Measurements from ENCODE around the gene LRRC75A.
"Not testable (repeated sequence)": the region's sequence is repeated elsewhere in the genome, so short reads cannot be mapped to it uniquely, and the experiment has no call there.

Gene LRRC75A, protein sequence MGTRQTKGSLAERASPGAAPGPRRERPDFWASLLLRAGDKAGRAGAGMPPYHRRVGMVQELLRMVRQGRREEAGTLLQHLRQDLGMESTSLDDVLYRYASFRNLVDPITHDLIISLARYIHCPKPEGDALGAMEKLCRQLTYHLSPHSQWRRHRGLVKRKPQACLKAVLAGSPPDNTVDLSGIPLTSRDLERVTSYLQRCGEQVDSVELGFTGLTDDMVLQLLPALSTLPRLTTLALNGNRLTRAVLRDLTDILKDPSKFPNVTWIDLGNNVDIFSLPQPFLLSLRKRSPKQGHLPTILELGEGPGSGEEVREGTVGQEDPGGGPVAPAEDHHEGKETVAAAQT

DNA sequence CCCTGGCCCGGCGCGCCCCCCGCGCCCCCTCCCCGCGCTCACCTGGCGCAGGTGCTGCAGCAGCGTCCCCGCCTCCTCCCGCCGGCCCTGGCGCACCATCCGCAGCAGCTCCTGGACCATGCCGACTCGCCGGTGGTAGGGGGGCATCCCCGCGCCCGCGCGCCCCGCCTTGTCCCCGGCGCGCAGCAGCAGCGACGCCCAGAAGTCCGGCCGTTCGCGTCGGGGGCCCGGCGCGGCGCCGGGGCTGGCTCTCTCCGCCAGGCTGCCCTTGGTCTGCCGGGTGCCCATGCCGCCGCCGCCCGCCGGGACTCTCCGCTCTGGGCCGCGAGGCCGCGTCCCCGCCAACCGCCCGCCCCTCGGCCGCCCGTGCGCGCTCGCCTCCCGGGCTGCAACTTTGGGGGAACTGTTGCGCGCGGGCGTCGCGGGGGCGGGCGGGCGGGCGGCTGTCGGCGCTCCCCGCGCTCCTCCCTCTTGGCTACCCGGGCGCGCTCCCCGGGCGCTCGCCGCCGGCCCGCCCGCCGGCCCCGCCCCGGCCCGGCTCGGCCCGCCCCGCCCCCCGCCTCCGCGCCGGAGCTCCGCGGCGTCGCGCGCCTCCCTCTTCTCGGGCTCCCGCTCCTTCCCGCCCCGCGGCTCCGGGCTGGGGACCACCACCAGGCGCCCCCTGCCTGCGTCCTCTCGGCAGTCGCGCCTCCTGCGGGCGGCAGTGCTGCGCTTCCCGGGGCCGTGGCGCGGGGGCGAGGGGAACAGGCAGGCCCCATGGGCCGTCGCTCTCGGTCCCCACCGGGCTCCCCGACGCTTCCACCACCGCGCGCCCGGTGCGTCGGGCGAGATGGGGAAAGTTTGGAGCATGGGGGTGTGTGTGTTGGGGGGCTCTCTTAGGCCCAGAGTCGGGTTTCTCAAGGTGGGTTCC lies at the start of gene LRRC75A:
Gene LRRC75A, minus strand, starts transcription at position 491 of the 910 bp plus-strand sequence. Its CDS starts 203 bp downstream, at position 288.
- DNase-seq: no peak

DNA sequence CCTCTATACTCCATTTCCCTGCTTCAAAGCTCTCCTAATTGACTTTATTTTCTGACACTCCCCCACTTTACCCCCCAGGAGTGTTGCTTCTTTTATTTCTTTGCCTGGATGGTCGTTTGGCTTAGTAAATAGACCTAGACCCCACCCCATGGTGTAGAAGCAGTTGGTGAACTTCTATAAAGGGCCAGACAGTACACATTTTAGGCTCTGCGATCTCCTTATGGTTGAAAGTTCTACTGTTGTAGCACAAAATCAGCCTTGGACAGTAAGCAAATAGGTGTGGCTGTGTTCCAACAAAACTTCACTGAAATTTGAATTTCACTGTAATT lies 45.1 kb upstream of the LRRC75A start:
- no peak for DNase-seq

DNA sequence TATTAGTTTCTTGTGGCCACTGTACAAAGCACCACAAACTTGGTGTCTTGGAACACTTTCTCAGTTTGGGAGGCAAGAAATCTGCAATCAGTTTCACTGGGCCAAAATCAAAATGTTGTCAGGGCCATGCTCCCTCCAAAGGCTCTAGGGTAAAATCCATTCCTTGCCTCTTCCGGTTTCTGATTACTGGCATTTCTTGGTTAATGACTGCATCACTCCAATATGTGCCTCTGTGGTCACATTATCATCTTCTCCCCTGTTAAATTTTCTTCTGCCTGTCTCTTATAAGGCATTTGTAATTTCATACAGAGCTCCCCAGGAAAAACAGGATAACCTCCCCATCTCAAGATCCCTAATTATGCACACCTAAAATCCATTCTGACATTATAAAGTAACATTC lies 42.2 kb upstream of the LRRC75A start:
- DNase-seq: no peak

DNA sequence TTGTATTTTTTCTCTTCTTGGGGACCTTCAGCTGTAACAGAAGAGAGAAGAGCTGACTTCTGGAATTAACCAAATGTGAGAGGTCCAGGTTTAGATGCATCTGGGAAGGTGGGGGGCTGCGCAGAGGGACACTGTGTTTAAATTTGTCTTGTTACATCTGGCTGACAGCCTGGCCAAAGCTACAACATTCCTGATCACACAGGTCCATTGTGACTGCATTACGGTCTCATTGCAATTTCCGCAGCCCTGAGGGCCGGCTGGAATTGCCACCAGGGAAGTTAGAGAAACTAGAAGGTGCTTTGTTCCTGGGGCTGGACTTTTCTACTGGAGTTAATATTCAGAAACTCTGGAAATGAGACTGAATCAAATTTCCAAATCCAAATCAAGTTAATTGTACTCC lies 37.9 kb upstream of the LRRC75A start:
- DNase-seq: no peak

DNA sequence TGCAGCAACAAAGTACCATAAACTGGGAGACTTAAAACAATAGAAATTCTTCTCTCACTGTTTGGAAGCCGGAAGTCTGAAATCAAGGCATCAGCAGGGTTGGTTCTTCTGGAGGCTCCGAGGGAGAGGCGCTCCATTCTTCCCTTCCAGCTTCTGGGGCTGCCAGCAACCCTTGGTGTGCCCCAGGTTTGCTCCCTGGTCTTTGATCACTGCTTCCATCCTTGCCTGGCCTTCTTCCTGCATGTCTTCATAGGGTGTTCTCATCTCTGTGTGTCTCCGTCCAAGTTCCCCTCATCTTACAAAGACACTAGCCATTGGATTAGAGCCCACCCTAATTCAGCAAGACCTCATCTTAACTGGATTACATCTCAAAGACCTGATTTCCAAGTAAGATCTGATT lies 35.3 kb upstream of the LRRC75A start:
- DNase-seq: no peak

DNA sequence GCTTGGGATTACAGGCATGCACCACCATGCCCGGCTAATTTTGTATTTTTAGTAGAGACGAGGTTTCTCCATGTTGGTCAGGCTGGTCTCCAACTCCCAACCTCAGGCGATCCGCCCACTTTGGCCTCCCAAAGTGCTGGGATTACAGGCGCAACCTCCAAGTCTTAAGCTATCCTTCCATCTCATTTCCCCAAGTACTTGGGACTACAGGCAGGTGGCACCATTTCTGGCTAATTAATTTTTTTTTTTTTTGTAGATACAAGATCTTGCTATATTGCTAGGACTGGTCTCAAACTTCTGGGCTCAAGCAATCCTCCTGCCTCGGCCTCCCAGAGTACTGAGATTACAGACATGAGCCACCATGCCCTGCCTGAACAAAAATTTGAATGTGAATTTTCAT lies 33.6 kb upstream of the LRRC75A start:
- DNase-seq: not testable (repeated sequence)

DNA sequence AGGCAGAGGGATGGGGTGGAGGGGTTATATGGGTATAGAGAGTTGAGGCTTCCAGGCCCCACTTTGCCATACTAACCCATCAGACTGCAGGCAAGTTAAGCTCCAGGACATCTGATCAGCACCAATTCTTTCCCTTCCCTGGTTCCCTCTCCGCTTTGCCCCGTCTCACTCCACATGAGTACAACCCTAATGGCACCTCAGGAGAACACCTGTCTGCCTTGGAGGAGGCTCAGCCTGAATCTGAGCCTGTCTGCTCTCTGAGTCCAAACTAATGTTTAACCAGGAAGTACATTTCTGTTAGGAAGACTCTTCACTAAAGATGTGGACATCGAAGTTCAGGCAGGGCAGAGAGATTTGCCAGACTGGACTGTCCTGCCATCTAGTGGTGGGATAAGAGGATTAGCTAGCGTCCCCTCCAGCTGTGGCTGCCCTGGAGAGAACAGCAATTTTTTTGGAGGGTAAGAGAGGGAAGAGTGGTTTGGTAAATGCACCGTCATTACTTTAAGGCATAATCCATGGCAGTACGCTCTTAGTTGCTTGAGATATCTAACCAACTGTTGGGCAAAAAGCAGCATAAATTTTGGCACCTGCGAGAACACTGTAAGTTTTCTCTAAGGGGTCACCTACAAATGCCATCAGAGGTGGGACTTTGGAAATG lies 29.2 kb upstream of the LRRC75A start:
- peak; percentile 71 for DNase-seq

DNA sequence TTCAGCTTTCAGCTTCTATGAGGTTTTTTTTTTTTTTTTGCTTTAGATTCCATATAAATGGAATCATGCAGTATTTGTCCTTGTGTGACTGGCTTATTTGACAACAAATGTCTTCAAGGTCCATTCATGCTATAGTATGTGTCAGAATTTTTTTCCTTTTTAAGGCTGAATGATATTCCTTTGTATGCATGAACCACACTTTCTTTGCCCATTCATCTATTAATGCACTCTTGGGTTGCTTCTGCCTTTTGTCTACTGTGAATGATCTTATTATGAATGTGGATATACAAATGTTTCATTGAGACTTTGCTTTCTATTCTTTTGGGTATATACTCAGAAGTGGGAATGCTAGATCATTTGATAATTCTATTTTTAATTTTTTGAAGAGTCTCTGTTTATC lies 27.0 kb upstream of the LRRC75A start:
- DNase-seq: no peak

DNA sequence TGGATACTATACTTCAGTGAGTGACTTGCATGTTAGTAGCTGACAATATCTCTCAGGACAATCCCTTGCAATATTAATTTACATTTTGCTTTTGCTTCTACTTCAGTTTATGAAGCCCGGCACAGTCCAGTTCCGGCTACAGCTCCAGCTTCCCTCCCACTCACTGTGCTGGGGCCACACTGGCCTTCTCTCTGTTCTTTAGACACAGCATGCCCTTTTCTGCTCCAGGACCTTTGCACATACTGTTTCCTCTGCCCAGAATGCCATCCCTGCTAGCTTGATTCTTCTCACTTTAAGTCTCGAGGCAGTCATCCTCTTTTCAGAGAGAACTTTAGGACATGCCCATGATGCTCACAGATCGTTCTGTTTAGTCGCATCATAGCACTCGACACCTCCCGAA lies 25.5 kb upstream of the LRRC75A start:
- DNase-seq: no peak

DNA sequence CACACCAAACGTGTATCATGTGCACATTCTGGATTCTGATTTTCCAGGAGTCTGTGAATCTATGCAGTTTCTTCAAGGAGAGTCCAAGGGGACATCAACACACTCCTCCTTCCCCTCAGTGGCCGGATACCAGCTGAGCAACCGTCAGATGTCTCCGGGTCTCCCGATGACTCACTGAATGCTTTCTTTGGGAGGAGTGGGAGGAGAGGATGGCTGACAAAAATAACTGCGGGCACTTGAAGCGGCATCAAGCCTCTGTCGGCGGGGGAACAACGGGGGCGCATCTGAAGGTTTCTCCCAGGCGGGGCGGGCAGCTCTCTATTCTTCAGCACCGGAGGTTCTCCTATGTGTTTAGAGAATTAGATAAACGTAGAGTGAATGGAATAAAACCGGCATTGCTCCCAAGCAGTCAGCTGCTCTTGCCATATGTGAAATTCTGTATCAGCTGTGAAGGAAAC lies 24.6 kb upstream of the LRRC75A start:
- DNase-seq: no peak

DNA sequence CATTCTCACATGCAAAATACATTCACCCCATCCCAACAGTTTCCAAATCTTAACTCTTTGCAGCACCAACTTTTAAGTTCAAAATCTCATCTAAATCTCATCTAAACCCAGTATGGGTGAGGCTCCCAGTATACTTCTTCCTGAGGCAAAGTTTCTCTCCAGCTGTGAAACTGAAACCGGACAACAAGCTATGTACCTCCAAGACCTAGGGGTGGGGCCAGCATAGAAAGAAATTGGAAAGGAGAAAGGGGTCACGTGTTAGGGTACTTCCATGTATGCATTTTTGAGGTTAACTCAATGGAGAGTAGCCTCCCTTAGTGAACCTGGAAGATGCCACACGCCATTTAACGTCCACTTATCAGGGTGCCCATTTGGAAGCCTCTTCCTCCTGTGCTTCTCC lies 23.9 kb upstream of the LRRC75A start:
- no peak for DNase-seq

DNA sequence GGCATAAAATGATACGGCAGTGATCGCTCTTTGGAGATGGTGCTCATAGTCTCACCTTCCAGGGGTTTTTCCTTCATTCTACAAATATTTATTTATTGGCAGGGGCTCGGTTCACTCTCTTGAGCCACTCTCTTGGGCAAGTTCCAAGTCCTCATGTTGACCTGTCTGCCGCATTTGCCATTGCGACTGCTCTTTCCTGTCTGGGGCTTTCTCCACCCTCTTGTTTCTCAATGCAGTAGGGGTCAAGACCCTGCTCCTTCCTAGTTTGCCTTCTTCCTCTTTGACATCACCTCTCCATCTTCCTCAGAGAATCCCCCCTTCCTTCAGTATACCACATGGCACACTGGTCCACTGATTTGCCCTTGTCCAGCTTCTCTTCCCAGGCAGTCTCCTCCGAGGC lies 21.9 kb upstream of the LRRC75A start:
- DNase-seq: no peak

DNA sequence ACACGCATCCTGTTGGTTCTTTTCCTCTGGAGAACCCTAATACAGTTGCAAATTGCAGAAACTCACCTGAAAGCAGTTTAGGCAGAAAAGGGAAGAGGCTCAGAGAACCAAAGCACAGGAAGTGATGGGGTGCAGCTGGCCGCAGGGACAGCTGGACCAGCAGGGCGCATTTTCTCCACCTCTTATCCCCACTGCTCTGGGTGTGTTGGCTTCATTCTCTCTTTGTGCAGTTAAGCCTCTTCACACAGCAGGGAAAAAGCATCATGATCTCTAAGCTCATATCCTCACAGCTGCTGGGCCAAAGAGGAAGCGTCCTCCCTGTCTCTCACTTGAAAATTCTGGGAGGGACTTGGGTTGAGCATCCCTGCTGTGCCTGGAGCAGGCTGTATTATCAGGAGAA lies 20.0 kb upstream of the LRRC75A start:
- DNase-seq: peak; percentile 67

DNA sequence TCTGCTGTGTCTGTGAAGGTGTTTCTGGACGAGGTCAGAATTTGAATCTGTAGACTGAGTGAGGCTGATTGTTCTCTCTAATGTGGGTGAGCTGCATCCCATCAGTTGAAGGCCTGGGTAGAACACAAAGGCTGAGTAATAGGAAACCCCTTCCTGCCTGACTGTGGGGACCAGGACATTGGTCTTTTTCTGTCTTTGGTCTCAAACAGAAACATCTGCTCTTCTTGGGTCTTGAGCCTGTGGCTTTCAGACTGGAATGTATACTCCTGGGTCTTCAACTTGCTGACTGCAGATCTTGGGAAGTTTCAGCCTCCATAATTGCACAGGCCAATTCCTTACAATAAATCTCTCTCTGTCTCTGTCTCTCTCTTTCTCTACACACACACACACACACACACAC lies 19.6 kb upstream of the LRRC75A start:
- DNase-seq: no peak

DNA sequence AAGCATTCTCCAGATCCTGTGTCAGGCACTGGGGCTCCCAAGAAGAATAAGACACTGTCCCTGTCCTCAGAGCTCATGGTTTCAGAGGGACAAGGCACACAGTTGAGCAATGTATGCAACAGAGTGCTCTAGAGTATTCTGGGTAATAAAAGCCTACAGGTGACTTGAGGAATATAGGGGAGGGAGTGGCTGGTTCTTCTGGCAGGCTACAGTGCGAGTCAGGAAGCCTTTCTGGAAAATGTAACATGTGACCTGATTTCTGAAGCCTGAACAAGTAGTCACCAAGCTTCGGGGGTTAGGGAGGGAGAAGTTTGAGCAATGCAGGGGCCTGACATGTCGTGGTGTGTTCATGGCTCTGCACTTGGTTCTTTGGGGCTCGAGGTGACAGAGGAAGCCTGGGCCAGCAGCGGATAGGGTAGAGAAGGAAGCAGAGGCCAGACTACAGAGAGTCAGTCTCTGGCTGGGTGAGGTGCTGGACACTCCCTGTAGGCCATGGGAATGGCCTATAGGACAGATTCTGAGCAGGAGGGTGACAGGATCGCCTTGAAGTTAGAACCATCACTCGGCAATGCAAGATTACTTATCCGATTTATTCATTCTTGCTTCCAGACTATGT lies 16.0 kb upstream of the LRRC75A start:
- no peak for DNase-seq

DNA sequence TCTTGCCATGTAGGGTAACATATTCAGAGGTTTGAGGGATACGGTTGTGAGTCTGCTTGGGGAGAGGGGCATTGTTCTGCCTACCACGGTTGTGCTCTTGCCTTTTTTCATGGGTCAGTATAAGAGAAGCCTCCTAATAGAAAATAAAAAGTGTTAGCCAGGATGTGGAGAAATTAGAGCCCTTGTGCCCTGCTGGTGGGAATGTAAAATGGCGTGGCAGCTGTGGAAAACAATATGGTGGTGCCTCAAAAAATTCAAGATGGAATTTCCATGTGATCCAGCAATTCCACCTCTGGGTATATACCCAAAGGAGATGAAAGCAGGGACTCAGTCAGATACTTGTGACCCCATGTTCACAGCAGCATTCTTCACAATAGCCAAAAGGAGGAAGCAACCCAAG lies 14.2 kb upstream of the LRRC75A start:
- no peak for DNase-seq

DNA sequence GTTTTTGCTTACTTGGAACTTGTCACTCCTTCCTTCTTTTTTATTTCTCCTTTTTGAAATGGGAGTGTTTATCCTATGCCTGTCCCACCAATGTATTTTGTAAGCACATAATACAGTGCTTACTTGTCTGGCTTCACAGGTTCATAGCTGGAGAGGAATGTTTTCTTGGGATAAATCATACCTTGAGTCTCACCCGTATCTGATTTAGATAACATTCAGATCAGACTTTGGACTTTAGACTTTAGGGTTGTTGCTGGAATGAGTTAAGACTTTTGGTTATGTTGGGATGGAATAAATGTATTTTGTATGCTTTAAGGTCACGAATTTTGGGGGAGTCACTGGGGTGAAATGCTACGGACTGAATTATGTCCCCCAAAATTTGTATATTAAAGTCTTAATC lies 13.0 kb upstream of the LRRC75A start:
- no peak for DNase-seq

DNA sequence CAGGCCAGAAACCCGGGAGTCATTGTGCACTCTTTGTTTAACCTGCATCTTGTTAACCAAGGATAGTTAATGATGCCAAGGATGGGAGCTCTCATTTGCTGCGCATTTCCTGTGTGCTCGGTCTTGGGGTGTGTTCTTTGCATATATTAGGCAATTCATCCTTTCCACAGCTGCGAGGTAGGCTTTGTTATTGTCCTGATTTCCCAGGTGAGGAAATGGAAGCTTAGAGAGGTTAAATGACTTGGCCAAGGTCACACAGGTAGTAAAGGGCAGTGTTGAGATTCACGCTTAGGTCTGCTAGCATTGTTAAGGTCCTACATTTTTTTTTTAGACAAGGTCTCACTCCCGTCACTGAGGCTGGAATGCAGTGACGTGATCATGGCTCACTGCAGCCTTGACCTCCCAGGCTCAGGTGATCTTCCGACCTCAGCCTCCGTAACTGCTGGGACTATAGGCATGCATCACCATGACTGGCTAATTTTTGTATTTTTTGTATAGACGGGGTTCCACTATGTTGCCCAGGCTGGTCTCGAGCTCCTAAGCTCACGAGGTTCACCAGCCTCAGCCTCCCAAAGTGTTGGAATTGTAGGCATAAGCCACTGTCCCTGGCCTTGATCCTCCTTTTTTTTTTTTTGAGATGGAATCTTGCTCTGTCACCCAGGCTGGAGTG lies 5.0 kb upstream of the LRRC75A start:
- no peak for DNase-seq

DNA sequence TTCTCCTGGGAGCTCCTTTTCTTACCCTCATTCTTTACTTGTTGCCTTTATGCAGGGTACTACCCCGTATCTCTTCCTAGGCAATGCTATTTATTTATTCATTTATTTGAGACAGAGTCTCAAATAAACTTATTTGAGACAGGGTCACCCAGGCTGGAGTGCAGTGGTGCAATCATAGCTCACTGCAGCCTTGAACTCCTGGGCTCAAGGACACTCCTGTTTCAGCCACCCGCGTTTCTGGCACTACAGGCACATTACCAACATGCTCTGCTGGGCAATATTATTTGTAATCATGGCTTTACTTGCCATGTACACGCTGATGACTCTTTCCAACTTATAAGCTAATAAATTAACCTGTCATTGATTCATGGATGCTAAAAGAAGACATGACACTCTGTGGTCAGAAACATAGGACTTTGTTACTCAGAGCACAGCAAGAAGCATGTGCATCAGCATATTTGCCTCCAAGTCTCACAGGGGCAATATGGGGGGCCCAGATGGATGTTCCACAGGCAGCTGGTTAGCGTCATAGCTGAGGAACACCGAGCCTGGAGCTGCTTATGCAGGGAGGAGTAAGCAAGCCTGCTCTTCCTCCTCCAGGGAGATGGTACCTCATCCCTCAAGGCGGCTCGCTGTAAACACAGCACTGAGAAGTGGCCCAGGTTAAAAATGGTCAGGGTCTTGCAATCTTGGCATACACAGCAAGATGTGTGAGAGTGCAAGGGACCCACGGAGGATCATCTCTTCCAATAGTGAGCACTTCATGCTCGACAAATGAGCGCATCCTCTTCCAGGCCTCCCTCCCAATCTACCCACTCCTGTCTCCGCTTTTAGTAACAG lies 4.2 kb upstream of the LRRC75A start:
- no peak for DNase-seq

DNA sequence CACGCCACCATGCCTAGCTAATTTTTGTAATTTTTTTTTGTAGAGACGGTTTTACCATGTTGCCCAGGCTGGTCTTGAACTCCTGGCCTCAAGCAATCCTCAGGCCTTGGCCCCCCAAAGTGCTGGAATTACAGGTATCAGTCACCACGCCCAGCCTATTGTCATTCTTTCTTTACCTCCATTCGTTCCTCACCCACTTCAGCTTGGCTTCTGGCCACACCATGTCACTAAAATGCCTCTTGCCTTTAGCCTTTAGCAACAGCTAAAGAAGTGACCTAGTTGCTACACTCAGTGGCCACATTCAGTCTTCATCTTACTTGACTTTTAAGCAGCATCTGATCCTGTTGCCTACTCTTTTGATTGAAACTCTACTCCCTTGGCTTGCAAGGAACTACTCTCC lies 3.6 kb upstream of the LRRC75A start:
- no peak for DNase-seq

DNA sequence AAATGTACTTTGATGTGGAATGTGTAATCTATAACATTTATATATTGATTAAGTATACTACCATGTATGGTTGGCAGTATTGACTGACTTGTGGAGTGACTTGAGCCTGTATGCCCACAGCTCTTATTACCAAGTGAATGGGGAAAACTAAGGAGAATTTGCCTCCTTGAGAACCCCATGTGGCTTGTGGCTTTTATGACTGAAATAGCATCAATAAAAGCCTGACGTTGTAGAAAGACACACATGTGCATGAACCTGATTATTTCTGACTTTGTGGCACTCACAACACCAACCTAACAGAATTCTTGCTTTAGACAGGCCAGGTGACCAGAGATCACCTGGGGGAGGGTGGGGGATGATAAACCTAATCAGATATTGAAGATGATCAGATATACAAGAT lies 2.1 kb upstream of the LRRC75A start:
- DNase-seq: no peak

DNA sequence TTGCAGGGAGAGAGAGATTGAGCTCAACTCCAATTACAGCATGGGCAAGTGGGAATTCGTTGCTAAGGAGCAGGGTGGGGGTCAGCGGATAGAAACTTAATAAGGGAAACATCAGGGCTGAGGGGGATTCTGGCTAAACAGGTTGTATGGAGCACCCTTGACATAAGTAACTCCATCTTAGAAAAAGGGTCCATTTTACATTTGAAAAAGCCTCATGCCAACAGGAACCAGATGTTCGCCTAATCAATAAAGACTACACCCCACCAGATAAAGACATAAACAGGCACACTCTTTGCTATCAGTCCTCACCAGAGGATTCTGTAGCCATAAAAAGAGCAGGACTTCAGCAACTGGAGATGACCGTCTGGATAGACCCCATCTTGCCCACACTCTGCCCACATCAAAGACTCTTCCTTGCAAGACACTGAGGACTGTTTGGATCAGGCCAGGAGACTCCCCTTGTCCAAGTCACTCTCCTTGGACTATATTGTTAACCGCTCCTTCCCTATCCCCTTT lies 1.6 kb upstream of the LRRC75A start:
- no peak for DNase-seq
